H1 (cell line): ENCODE results near the gene ZNF521. TPM values are rescaled to one million over a fixed set of nuclear protein-coding genes. Genes with fewer than 3 reads are reported as not detected.

Source experiments
- SIN3A ChIP-seq, 2 experiments: IDR thresholded peaks in 1 of 2; conservative IDR thresholded peaks in 1 of 2; 2 replicates each; pipeline ENCODE4 v1.6.1; 2011 to 2012; ENCODE audit warnings: low read length in 2 of 2, improper control_type of control experiment in 1 of 2, low read depth in 1 of 2, mild to moderate bottlenecking in 1 of 2
- TEAD4 ChIP-seq: IDR thresholded peaks from 2 replicates; pipeline ENCODE4 v1.6.1; 2012; ENCODE audit warnings: low read depth, low read length, inconsistent platforms, mixed read lengths
- polyA plus RNA-seq, 7 experiments: library from polyadenylated mRNA; depleted of rRNA in 3 of 7; stranded (reverse) in 5 of 7; unstranded in 2 of 7; fragments of >200 nt in 5 of 7; fragments of 200-250 nt in 2 of 7; gene quantifications; 1 replicate in 5 of 7; 2 replicates in 1 of 7; 4 replicates in 1 of 7; pipeline versions ENCODE4 v1.2.1 to v1.2.3, GENCODE V29; 2011 to 2013; ENCODE audit warnings: missing spikeins in 2 of 7, mixed read lengths in 2 of 7
- total RNA-seq: library from RNA; stranded (reverse); fragmentation: NEBNext Ultra II Directional; extraction: Animal tissue kit (Norgen Biotek cat#: 25700); gene quantifications from 2 replicates; pipeline ENCODE4 v1.2.1, GENCODE V29; 2021

The ZNF521 gene
- total and polyA plus RNA-seq, 2 of the 8 experiments (the other 6 are each of a cell fraction or from before 2014, with no cell fraction given): 9.5 to 15.8 TPM

DNA sequence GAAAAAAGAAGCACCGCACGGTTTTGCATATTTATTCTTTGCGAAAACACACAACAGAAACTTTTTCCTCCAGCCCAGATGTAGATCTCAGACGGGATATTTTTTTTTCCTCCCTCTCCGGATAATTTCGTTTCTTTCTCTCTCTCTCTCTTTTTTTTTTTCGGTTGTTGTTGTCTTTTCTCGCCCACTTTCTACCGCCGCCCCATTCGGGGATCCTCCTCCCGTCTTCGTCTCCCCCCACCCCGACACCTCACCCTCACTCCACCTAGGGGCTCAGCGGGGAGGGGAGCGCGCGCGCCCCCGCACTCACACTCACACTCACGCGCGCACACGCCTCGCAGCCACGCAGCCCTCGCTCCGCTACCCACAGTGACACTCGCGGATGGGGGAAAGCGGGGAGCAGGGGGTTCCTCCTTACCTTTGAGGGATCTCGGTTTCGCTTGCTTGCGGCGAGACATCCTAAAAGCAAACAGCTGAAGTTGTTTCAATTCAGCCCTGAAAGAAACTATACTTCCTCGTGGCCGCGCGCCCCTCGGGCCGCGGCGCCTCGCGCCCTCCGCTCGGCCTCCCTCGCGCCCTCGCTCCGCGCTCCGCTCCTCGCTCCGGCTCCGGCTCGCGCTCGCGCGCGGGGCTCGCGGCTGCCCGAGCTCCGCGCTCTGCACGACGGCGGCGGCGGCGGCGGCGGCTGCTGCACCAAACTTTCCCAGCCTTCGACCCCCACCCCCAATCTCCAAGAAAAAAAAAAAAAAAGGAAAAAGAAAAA lies 1.3 kb downstream of the ZNF521 start (continued):
- no peak for TF ChIP-seq TEAD4
- peak in 1 of 2 experiments; percentile 18; a peak in 1 of 4 replicates for TF ChIP-seq SIN3A (conservative IDR thresholded peaks at IDR 0.05 in 1 of 2, IDR thresholded peaks at IDR 0.05 in 1 of 2; ENCODE audit: low read depth in 1 of 2, low read length in 2 of 2)
